Jurkat, Clone E6-1 (cell line): ENCODE results near the gene FAM3D.

Experiments
- DNase-seq: peaks from one replicate; pipeline ENCODE4 v3.0.0-alpha.2; 2011; ENCODE audit warnings: low read depth, low spot score
- H3K4me3 ChIP-seq: 2 replicates; pipeline ENCODE4 v1.5.1; 2011; ENCODE audit warnings: mild to moderate bottlenecking, low read length, control low read depth, moderate library complexity

FAM3D gene

GRCh38 chr3:58613236-58614132 lies 53.1 kb downstream of the FAM3D start:
- DNase-seq, result no peak
- no peak overlapping the region for H3K4me3 ChIP-seq

- H3K4me3 ChIP-seq, result no peak overlapping the region
- DNase-seq, result no peak
These were observed 53.7 kb downstream of the FAM3D start for GRCh38 chr3:58612830-58613229.

- no peak overlapping the region for H3K4me3 ChIP-seq
- no peak for DNase-seq
These were observed 56.6 kb downstream of the FAM3D start for GRCh38 chr3:58609990-58610389.

GRCh38 chr3:58608648-58609047 lies 57.9 kb downstream of the FAM3D start:
- no peak overlapping the region for H3K4me3 ChIP-seq
- no peak for DNase-seq

GRCh38 chr3:58607816-58608215 lies 58.8 kb downstream of the FAM3D start:
- no peak overlapping the region for H3K4me3 ChIP-seq
- DNase-seq, result peak; percentile 30

GRCh38 chr3:58606693-58607092 lies 59.9 kb downstream of the FAM3D start:
- H3K4me3 ChIP-seq, result no peak overlapping the region
- DNase-seq, result no peak

- no peak overlapping the region for H3K4me3 ChIP-seq
- no peak for DNase-seq
These were observed 62.5 kb downstream of the FAM3D start for GRCh38 chr3:58604031-58604430.

GRCh38 chr3:58603606-58604005 lies 63.0 kb downstream of the FAM3D start:
- H3K4me3 ChIP-seq, result no peak overlapping the region
- DNase-seq, result no peak

GRCh38 chr3:58597770-58598310 lies 68.7 kb downstream of the FAM3D start:
- H3K4me3 ChIP-seq, result no peak overlapping the region
- no peak for DNase-seq

- no peak overlapping the region for H3K4me3 ChIP-seq
These were observed 69.6 kb downstream of the FAM3D start for GRCh38 chr3:58596834-58597518.

GRCh38 chr3:58594117-58594516 lies 72.5 kb downstream of the FAM3D start:
- no peak for DNase-seq
- no peak overlapping the region for H3K4me3 ChIP-seq

More at GRCh38 chr3:58596834-58597518, 69.6 kb downstream of the FAM3D start:
- no peak for DNase-seq

- DNase-seq, result no peak
These were observed 74.8 kb downstream of the FAM3D start for GRCh38 chr3:58591517-58592510.

GRCh38 chr3:58588030-58588614 lies 78.5 kb downstream of the FAM3D start:
- DNase-seq, result no peak
- H3K4me3 ChIP-seq, result no peak overlapping the region

More at GRCh38 chr3:58591517-58592510, 74.8 kb downstream of the FAM3D start:
- H3K4me3 ChIP-seq, result no peak overlapping the region

- H3K4me3 ChIP-seq, result no peak overlapping the region
- DNase-seq, result no peak
These were observed 79.8 kb downstream of the FAM3D start for GRCh38 chr3:58586776-58587192.

GRCh38 chr3:58585994-58586393 lies 80.6 kb downstream of the FAM3D start:
- no peak for DNase-seq
- H3K4me3 ChIP-seq, result no peak overlapping the region

GRCh38 chr3:58585005-58585786 lies 81.4 kb downstream of the FAM3D start:
- peak; percentile 43 for DNase-seq
- peak overlapping the region; percentile 71 for H3K4me3 ChIP-seq

GRCh38 chr3:58584690-58585004 lies 81.9 kb downstream of the FAM3D start:
- DNase-seq, result no peak
- H3K4me3 ChIP-seq, result peak overlapping the region; percentile 71
